ENCODE measurements around the gene TRAF6.
A peak's percentile ranks its signal among the peaks of the same experiment; 100 is the strongest.
"Not testable (repeated sequence)": the region's sequence is repeated elsewhere in the genome, so short reads cannot be mapped to it uniquely, and the experiment has no call there.

The TRAF6 gene

GRCh38 chr11:36509694-36510593, at the start of gene TRAF6:
Gene TRAF6, minus strand, starts transcription at chr11:36510272. Its CDS starts 8,757 bp downstream, at chr11:36501515.
- DNase-seq (ENCODE audit: low read depth): peak; percentile 88

- no peak for DNase-seq (ENCODE audit: low read depth)
Observed at GRCh38 chr11:36558571-36559413, 48.7 kb upstream of the TRAF6 start.

- DNase-seq (ENCODE audit: low read depth): no peak
Observed at GRCh38 chr11:36557991-36558390, 47.9 kb upstream of the TRAF6 start.

GRCh38 chr11:36557390-36557789, 47.3 kb upstream of the TRAF6 start:
- DNase-seq (ENCODE audit: low read depth): not testable (repeated sequence)

GRCh38 chr11:36550385-36551115, 40.5 kb upstream of the TRAF6 start:
- no peak for DNase-seq (ENCODE audit: low read depth)

- no peak for DNase-seq (ENCODE audit: low read depth)
Observed at GRCh38 chr11:36540998-36541397, 30.9 kb upstream of the TRAF6 start.

- no peak for DNase-seq (ENCODE audit: low read depth)
Observed at GRCh38 chr11:36534276-36534840, 24.3 kb upstream of the TRAF6 start.

GRCh38 chr11:36532941-36533601, 23.0 kb upstream of the TRAF6 start:
- DNase-seq (ENCODE audit: low read depth): no peak

GRCh38 chr11:36530840-36531239, 20.8 kb upstream of the TRAF6 start:
- DNase-seq (ENCODE audit: low read depth): no peak

GRCh38 chr11:36513965-36514364, 3.9 kb upstream of the TRAF6 start:
- DNase-seq (ENCODE audit: low read depth): no peak

- no peak for DNase-seq (ENCODE audit: low read depth)
Observed at GRCh38 chr11:36512016-36512415, 1.9 kb upstream of the TRAF6 start.

- not testable (repeated sequence) for DNase-seq (ENCODE audit: low read depth)
Observed at GRCh38 chr11:36511062-36511461, 990 bp upstream of the TRAF6 start.

- no peak for DNase-seq (ENCODE audit: low read depth)
Observed at GRCh38 chr11:36510594-36510942, 496 bp upstream of the TRAF6 start.

- DNase-seq (ENCODE audit: low read depth): no peak
Observed at GRCh38 chr11:36509201-36509639, 852 bp downstream of the TRAF6 start.

- DNase-seq (ENCODE audit: low read depth): no peak
Observed at GRCh38 chr11:36508743-36509142, 1.3 kb downstream of the TRAF6 start.

- no peak for DNase-seq (ENCODE audit: low read depth)
Observed at GRCh38 chr11:36507824-36508489, 2.1 kb downstream of the TRAF6 start.

- no peak for DNase-seq (ENCODE audit: low read depth)
Observed at GRCh38 chr11:36501236-36501635, 8.8 kb downstream of the TRAF6 start.

GRCh38 chr11:36500315-36500721, 9.8 kb downstream of the TRAF6 start:
- DNase-seq (ENCODE audit: low read depth): no peak

GRCh38 chr11:36499315-36499714, 10.8 kb downstream of the TRAF6 start:
- no peak for DNase-seq (ENCODE audit: low read depth)

- no peak for DNase-seq (ENCODE audit: low read depth)
Observed at GRCh38 chr11:36498721-36499120, 11.4 kb downstream of the TRAF6 start.

- DNase-seq (ENCODE audit: low read depth): no peak
Observed at GRCh38 chr11:36493332-36493731, 16.7 kb downstream of the TRAF6 start.
